ENCODE data around the gene SCARB1.

- TF ChIP-seq ERG (CRISPR knock-in tag; IDR thresholded peaks at IDR 0.05) (no peak), FOXP4 (CRISPR knock-in tag; IDR thresholded peaks at IDR 0.05) (no peak), KAT7 (CRISPR knock-in tag; IDR thresholded peaks at IDR 0.05; ENCODE audit: borderline replicate concordance) (no peak), SP1 (CRISPR knock-in tag; conservative IDR thresholded peaks at IDR 0.05) (no peak), IRF2 (CRISPR knock-in tag; IDR thresholded peaks at IDR 0.05; ENCODE audit: borderline replicate concordance, low read depth) (no peak), NR2C2 (CRISPR knock-in tag; IDR thresholded peaks at IDR 0.05) (no peak), CTCF (IDR thresholded peaks at IDR 0.05) (no peak), CBFB (CRISPR knock-in tag; IDR thresholded peaks at IDR 0.05; ENCODE audit: low read depth) (no peak), USF2 (CRISPR knock-in tag; IDR thresholded peaks at IDR 0.05) (no peak), STAT6 (CRISPR knock-in tag; conservative IDR thresholded peaks at IDR 0.05; ENCODE audit: low read depth) (no peak), NFE2L1 (CRISPR knock-in tag; IDR thresholded peaks at IDR 0.05) (no peak), TEAD4 (CRISPR knock-in tag; IDR thresholded peaks at IDR 0.05) (no peak)
Measured at GRCh38 chr12:124814741-124815613, 48.7 kb downstream of the SCARB1 start.

Measured in WTC11 (cell line).